Vagina (tissue), 2 donors: ENCODE data around the gene SOX4. TPM values are rescaled to one million over a fixed set of nuclear protein-coding genes. Genes with fewer than 3 reads are reported as not detected.
A peak's percentile ranks its signal among the peaks of the same experiment; 100 is the strongest.

Experiments used
- DNase-seq, 2 donors: peaks; one replicate each; pipeline ENCODE4 v3.0.0-alpha.2; 2017; ENCODE audit errors: extremely low spot score in 2 of 2
- H3K27ac ChIP-seq: fragments of 200-600 bp; sonication (generic); one replicate; pipeline ENCODE4 v1.5.1; 2019
- H3K27me3 ChIP-seq: fragments of 200-600 bp; sonication (generic); one replicate; pipeline ENCODE4 v1.5.1; 2019
- H3K36me3 ChIP-seq, 2 donors: fragments of 200-600 bp; sonication (generic); one replicate each; pipeline ENCODE4 v1.5.1; 2017 to 2019
- H3K4me1 ChIP-seq: fragments of 200-600 bp; sonication (generic); one replicate; pipeline ENCODE4 v1.5.1; 2019
- H3K4me3 ChIP-seq, 2 donors: fragments of 200-600 bp; sonication (generic); 1 replicate in 1 of 2; 2 replicates in 1 of 2; pipeline ENCODE4 v1.5.1; 2016 to 2019
- H3K9me3 ChIP-seq: fragments of 200-600 bp; sonication (generic); one replicate; pipeline ENCODE4 v1.5.1; 2019
- CTCF ChIP-seq, 3 experiments: fragments of 450-650 bp in 2 of 3; fragments of 200-600 bp in 1 of 3; sonication (generic) in 1 of 3; IDR thresholded peaks; one replicate each; pipeline ENCODE4 v1.5.1; 2017 to 2019; ENCODE audit warnings: antibody characterized with exemption in 3 of 3, mild to moderate bottlenecking in 2 of 3, moderate library complexity in 2 of 3
- POLR2A ChIP-seq, 2 donors: fragments of 450-650 bp; IDR thresholded peaks; one replicate each; pipeline ENCODE4 v1.6.1; 2017; ENCODE audit warnings: antibody characterized with exemption in 2 of 2, mild to moderate bottlenecking in 2 of 2, moderate library complexity in 2 of 2
- POLR2AphosphoS5 ChIP-seq, 2 donors: sonication (generic); formaldehyde crosslinking; IDR thresholded peaks; one replicate each; pipeline ENCODE4 v1.9.0; 2017; ENCODE audit warnings: antibody characterized with exemption in 2 of 2, mild to moderate bottlenecking in 2 of 2, low read depth in 1 of 2; ENCODE audit not compliant: insufficient read depth in 1 of 2
- intact Hi-C: fragments of 100-400 bp; cut with DNase I; formaldehyde crosslinking; loops from one replicate; pipeline ENCODE4 v1.15.1; 2023
- total RNA-seq: library from RNA; depleted of rRNA; stranded (reverse); fragments of >200 nt; gene quantifications from one replicate; pipeline ENCODE4 v1.2.3, GENCODE V29; 2016

The SOX4 gene
- total RNA-seq, 1 donor from 2014 or later, result 11.5 TPM

DNA sequence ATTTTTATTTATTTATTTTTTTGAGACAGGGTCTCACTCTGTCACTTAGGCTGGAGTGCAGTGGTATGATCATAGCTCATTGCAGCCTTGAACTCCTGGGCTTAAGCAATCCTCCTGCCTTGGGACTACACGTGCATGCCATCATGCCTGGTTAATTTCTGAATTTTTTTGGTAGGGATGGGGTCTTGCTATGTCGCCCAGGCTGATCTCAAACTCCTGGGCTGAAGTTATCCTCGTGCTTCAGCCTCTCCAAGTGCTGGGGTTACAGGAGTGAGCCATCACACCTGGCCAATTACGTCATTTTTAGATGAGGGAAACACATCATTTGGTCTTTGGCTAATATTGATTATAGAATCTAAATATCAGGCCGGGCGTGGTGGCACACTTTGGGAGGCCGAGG, 32.1 kb downstream of the SOX4 start:
- H3K9me3 ChIP-seq, result no peaks in the 10 kb centered on the region

GRCh38 chr6:21626756-21627155, 33.2 kb downstream of the SOX4 start:
- Histone ChIP-seq H3K9me3 (no peaks in the 10 kb centered on the region), H3K27me3 (no peaks in the 10 kb centered on the region), H3K36me3 (no peaks in the 10 kb centered on the region), H3K27ac (no peak overlapping the region), H3K4me1 (no peaks in the 10 kb centered on the region), H3K4me3 (no peak overlapping the region)
- no peak for DNase-seq
- TF ChIP-seq POLR2A (IDR thresholded peaks at IDR 0.05) (no peak), POLR2AphosphoS5 (IDR thresholded peaks at IDR 0.05; ENCODE audit: insufficient read depth in 1 of 2, low read depth in 1 of 2) (no peak), CTCF (IDR thresholded peaks at IDR 0.05) (no peak)
- intact Hi-C loops, result no loop called here

More for the DNA sequence above, 32.1 kb downstream of the SOX4 start:
- intact Hi-C loops, result no loop called here
- peak in 1 of 2 donors; percentile 16 for DNase-seq
- Histone ChIP-seq H3K4me3 (no peak overlapping the region), H3K27ac (no peak overlapping the region), H3K36me3 (no peaks in the 10 kb centered on the region), H3K4me1 (no peaks in the 10 kb centered on the region), H3K27me3 (no peaks in the 10 kb centered on the region)
- TF ChIP-seq POLR2A (IDR thresholded peaks at IDR 0.05) (no peak), POLR2AphosphoS5 (IDR thresholded peaks at IDR 0.05; ENCODE audit: insufficient read depth in 1 of 2, low read depth in 1 of 2) (no peak), CTCF (IDR thresholded peaks at IDR 0.05) (no peak)

- H3K27ac ChIP-seq, result no peak overlapping the region
- no peaks in the 10 kb centered on the region for H3K4me1 ChIP-seq
- no peak for DNase-seq
- H3K36me3 ChIP-seq, result no peaks in the 10 kb centered on the region
- TF ChIP-seq POLR2A (IDR thresholded peaks at IDR 0.05) (no peak), CTCF (IDR thresholded peaks at IDR 0.05) (no peak)
- intact Hi-C loops, result no loop called here
- no peaks in the 10 kb centered on the region for H3K9me3 ChIP-seq
- H3K27me3 ChIP-seq, result no peaks in the 10 kb centered on the region
- no peak overlapping the region for H3K4me3 ChIP-seq
Measured at GRCh38 chr6:21628160-21628559, 34.6 kb downstream of the SOX4 start.

GRCh38 chr6:21633511-21634109, 40.1 kb downstream of the SOX4 start:
- no peak for DNase-seq
- H3K9me3 ChIP-seq, result no peaks in the 10 kb centered on the region
- H3K36me3 ChIP-seq, result no peaks in the 10 kb centered on the region
- H3K27me3 ChIP-seq, result no peaks in the 10 kb centered on the region
- TF ChIP-seq CTCF (IDR thresholded peaks at IDR 0.05), result no peak
- no peak for TF ChIP-seq POLR2AphosphoS5 (IDR thresholded peaks at IDR 0.05; ENCODE audit: insufficient read depth in 1 of 2, low read depth in 1 of 2)
- no peak for TF ChIP-seq POLR2A (IDR thresholded peaks at IDR 0.05)
- H3K4me1 ChIP-seq, result peaks cover 4% of the 10 kb centered on the region
- no peak overlapping the region for H3K27ac ChIP-seq
- intact Hi-C loops, result no loop called here
- H3K4me3 ChIP-seq, result no peak overlapping the region

GRCh38 chr6:21634582-21634981, 41.0 kb downstream of the SOX4 start:
- DNase-seq, result no peak

More at GRCh38 chr6:21634582-21634981, 41.0 kb downstream of the SOX4 start:
- no peak for TF ChIP-seq CTCF (IDR thresholded peaks at IDR 0.05)
- no peak for TF ChIP-seq POLR2AphosphoS5 (IDR thresholded peaks at IDR 0.05; ENCODE audit: insufficient read depth in 1 of 2, low read depth in 1 of 2)
- TF ChIP-seq POLR2A (IDR thresholded peaks at IDR 0.05), result no peak
- no peaks in the 10 kb centered on the region for H3K36me3 ChIP-seq
- no peak overlapping the region for H3K4me3 ChIP-seq
- H3K27me3 ChIP-seq, result no peaks in the 10 kb centered on the region
- no peaks in the 10 kb centered on the region for H3K9me3 ChIP-seq
- peaks cover 4% of the 10 kb centered on the region for H3K4me1 ChIP-seq
- no peak overlapping the region for H3K27ac ChIP-seq
- intact Hi-C loops, result no loop called here
